ENCODE measurements around the gene YIF1A.

- TF ChIP-seq REST (IDR thresholded peaks at IDR 0.05; ENCODE audit: borderline replicate concordance): peak; percentile 39
- TF ChIP-seq CTCF (IDR thresholded peaks at IDR 0.05; ENCODE audit: poor library complexity, severe bottlenecking): peak; percentile 99
- no peak for TF ChIP-seq EZH2 (IDR thresholded peaks at IDR 0.05; ENCODE audit: borderline replicate concordance, insufficient read depth, low read length, poor library complexity, severe bottlenecking)
These were observed 6.2 kb downstream of the YIF1A start for GRCh38 chr11:66282468-66283455.

All from neural cell (in vitro differentiated cells).